SW480 (cell line): ENCODE data around the gene LAMP2.

Experiments used
- DNase-seq: peaks from one replicate; pipeline ENCODE4 v3.0.0-alpha.2; 2016; ENCODE audit warnings: low spot score

LAMP2 gene

DNA sequence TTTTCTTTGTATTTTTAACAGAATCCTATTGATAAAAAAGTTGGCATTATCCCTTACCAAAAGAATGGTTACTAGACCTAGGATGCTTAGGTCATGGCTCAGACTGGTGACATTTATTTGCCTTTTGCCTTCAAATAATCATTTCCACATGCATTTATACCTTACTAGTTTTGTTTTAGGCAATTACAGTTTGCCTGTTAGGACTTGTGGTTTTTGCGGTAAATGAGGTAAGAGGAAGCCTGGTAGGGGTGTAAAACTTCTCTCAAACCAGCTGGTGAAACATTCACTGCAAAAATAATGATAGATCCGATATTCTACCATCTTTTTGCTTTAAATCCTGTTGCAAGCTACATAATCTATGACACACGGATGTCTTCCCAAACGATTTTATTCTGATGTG lies 12.1 kb downstream of the LAMP2 start:
- DNase-seq = peak; percentile 14

DNA sequence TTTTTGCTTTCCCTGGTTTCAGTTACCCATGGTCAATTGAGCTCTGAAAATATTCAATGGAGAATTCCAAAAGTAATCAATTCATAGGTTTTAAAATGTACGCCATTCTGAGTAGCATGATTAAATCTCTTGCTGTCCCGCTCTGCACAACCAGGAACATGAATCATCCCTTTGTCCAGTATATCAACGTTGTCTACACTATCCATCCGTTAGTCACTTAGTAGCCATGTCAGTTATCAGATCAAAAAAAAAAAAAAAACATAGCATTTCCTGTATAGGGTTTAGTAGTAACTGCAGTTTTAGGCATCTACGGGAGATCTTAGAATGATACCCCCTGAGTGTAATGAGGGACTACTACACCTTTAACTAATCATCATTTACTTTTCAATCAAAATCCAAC lies 15.1 kb downstream of the LAMP2 start:
- DNase-seq = no peak

DNA sequence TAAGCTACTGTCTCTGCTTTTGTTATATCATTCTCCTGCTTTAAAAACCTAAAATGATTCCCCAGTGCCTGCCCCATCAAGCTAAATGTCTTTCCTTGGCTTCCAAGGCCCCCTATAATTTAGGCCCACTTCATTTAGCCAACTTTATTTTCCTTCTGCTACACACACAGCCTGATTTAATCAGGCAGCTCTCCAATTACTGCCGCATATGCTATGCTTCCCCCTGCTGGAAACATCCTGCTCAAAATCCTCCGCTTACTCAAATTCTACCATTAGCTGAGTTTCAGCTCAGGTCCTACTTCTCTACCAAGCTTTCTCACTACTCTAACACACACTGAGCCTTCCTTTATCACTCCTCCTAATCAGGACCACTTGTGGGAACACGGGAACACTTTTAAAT lies 17.0 kb downstream of the LAMP2 start:
- DNase-seq = no peak

DNA sequence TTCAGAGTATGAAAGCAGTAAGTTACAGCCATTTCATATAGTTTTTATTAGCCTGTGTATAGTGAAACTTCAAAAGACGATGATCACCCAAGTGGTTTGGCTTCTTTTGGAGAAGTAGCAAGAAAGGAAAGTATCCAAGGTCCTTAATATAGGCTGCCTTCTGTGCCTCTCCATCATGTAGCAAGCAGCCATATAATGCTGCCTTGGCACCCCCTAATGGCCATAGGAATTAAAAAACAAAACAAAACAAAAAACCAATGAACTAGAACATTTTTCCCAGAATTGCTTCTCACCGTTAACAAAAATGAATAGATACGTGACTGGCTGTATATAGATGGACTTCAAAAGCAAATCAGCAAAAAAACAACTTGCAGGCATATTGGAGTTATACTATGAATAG lies 18.9 kb downstream of the LAMP2 start:
- no peak for DNase-seq

DNA sequence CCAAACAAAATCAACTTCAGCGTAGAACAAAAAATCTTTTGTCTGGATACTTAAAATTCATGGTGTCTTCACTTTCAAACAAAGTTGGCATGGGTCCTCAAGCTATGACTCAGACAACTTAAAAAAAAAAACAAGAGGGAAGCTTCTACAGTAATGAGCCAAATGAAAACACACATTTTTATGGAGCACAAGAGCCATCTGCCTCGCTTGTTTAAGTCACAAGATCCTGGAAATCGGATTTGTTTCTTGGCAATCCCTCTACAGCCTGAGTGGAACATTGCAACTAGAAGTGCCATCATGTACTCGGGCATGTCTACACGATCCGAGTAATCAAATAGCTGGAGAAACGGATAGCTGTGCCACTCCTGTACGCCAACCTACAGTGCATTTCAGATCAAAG lies 22.6 kb downstream of the LAMP2 start:
- DNase-seq = no peak

DNA sequence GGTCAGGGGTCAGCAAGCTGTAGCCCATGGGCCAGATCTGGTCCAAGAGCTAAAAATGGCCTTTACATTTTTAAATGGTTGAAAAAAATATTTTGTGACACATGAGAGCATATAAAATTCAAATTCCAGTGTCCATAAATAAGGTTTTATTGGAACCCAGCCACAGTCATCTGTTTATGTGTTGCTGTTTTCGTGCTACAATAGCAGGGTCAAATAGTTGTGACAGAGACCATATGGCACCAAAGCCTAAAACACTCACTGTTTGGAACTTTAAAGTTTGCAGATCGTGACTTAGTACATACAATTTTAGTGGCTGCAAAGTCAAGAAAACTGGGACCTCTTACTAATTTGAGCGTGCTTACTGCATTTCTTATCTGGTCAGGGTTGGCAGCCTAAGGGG lies 29.2 kb downstream of the LAMP2 start:
- DNase-seq = no peak

DNA sequence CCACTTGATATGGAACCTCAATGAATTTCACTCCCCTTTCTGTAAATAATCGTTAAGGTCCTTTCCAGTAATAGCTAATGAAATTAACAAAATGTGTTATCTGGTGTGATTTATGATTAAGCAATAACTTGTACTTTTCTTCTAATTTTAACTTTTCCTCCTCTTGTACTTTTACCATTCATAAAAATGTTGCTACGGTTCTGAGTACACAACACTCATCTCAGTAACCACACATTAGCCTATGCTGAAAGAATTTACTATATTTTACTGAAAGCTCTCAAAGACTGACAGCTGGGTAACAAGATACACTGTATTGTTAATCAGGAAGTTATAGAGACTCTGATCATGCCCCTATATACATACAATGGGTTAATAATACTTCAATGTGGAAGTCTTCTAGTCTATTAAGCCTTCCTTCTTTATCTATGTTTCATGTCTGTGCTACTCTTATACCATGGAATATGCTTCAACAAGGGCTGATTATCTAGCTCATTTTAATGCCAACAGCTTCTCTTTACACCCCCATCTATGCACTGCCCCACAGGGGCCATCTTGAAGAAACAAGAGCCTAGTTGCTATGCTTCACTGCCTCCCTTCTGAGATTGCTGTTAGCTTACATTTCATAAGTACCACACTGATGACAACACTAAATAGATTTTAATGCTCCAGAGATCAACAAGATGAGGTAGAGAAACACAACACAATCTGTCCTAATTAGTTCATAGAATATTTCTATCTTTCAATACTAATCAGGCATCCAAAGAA lies 39.1 kb downstream of the LAMP2 start:
- DNase-seq = no peak

DNA sequence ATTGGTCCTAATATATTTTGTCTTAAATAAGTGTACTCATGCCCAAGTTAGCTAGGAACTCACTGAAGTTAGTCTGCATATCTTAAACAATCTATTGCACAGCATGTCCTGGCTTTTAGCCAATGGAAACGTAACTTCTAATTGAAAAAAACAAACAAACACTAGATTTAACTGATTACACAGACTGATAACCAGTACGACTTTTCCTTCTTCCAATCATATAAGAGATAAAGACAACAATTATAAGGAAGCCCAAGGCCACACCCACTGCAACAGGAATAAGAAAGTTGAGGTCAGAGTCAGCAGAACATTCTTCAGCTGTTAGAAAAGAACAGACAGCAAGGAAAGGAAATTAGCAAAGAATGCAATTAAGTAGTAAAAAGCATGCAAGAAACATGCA lies 40.8 kb downstream of the LAMP2 start:
- no peak for DNase-seq

DNA sequence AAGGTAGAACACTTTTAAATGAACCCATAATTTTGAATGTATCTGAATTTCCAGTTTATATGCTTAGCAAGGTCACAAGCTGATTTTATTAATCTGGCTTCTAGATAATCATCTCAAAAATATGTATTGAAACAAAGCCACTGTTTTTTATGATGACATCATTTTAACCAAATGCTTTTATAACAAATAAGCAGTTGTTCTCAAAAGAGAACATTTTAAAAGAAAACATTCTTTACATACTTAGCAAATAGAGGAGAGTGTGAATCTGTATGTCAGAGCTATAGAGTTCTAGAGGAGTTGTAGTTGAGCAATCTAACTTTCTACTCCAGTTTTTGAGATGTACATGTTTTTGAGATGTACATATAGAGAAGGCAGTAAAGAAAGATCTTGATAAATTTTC lies 42.5 kb downstream of the LAMP2 start:
- no peak for DNase-seq

DNA sequence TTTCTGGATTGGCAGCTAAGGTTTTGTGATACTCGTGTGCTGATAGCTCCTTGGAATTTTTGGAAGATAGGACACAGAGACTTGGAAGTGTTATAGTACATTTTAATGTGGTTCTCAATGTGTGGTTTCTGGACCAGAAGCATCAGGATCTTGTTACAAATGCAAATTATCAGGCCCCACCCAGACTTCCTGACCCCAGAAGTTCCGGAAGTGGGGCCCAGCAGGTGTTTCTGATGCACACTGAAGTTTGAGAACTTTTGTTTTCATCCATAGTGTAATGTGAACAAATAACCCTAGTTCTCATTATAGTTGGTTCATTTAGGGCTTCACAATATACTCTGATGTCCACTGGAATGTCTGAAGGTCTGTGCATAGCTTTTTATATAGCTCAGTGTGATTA lies 49.6 kb downstream of the LAMP2 start:
- no peak for DNase-seq

DNA sequence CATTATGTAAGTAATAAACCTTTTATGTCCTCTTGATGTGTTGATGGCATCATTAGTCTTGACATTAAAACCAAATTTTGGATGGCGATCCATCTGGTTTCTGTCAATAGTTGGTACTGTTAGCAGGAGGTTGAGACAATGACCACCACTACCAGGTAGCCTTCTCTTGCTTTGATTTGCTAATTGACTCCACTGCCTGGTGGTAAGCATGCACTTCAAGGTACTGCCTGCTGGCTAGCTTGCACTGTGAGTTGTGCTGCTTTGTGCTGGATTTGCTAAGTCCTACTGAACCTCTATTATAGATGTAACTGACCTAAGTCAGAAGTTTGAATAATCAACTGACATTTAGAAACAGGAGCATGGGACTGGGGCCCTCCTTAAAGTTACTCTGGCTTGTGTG lies 60.9 kb downstream of the LAMP2 start:
- no peak for DNase-seq

DNA sequence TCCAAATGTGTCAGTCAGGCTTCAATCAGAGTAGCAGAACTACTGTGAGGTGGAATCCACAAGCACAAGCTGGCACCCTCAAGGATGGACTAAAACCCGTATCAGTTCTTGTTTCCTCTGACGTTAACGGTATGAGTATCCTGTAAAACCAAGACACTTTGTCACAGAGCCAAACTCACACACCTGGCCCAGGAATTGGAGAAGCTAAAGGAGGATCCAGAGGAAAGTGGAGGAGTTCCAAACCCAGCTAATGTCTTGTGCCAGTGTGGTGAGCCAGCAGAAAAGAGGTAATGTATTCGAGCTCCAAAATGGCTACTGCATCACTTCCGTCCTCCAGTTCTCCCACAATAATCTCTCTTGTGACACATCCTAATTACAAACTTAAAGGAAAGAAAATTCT lies 62.5 kb downstream of the LAMP2 start:
- no peak for DNase-seq

DNA sequence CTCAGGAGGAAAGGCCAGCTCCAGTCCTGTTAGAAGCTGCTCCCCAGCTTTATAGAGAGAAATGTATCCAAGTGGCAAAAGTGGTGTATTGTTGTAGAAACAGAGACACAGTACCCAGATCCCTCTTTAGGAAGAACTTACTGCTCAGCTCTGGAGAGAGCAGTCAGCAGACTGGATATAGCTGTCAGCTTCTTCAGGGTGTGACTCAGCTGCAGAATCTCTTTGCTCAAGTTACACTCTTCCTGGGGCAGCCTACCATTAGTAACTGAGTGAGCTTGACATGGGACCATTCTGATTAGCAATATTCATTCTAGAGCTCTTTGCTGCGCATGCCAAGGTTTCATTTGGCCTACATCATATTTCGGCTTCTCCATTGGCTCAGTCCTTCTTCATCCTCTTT lies 66.7 kb downstream of the LAMP2 start:
- no peak for DNase-seq

DNA sequence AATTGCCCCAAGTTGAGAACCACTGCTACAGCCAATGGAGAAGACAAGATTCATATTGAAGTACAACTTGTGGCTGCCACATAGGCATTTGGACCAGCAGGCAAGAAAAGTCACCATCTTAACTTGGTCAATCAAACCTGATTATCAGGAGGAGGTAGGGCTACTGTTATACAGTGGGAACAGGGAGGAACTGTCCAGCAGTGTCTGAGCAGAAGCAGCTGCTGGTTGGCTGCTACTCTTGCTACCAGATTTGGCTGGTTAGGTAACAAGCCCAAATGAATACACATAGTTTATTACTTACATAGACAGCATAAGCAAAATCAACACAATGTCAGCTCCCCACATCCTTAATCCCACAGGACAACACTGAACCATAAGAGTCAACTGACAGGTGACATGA lies 67.8 kb downstream of the LAMP2 start:
- DNase-seq = no peak

DNA sequence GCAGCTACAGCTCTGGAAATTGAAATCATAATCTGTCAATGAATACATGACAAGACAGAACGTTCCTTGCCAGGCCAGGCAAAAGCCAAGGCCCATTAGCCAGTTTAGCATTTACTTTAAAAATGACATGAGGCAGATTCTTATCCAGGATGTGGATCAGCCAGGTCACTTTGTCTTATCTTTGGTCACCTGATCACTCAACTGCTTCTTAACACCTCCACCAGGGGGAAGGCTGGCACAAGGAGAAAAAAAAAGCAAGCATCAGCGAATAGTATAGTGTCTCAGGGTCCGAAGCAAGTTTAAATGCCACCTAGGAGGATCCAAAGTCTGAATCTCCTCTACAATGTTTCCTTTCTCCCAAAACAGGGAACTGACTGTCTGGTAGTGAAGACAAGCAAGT lies 88.4 kb downstream of the LAMP2 start:
- peak; percentile 19 for DNase-seq

DNA sequence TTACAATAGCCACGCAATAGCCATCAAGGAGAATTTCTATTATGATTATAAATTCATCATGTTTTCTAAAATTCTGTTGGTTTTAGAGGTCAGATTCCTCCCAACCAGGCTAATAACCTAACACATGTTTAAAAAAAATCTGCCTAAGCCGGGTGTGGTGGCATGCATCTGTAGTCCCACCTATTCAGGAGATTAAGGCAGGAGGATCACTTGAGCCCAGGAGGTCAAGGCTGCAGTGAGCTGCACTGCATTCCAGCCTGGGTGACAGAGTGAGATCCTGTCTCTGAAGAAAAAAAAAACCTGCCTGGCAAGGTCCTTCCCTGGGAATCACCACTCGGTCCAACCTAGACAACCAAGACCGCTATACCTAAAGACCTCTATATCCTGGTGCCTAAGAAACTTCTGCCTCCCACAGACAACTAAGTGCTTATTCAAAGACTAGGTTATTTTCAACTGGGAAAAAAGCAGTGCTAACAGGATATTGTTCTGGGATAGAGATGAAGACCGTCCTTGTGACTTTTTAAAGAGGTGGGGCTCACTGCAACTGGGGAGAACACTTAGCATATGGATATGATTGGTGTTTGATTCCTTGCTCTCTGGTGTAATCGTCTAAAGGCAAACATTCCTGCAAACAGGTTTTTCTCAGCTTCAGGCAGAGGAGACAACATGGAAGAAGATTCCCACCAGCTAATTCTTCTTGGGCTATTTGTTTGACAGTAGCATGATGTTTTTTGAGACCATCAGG lies 89.0 kb downstream of the LAMP2 start:
- DNase-seq = no peak

DNA sequence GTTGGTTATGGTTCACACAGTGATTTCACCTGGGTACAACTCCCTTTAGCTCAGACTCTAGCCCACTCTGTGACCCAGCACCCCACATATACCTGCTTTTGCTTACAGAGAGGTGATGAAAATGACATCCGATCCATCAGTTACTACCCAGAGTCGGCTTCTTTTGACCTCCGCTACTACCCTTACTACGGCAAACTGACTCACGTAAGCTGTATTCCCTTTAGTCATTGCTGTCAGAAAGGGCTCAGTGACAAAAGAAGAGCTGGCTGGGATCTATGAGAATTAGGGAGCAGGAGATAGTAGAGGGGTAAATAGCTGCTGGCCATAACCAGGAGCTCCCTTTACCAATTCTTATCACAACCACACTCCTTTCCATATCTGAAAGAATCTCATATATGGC lies 90.5 kb downstream of the LAMP2 start:
- no peak for DNase-seq
